PC-9 (cell line): ENCODE data around the gene SLC48A1.

ENCODE experiments used
- EZH2 ChIP-seq: fragments of 200-600 bp; sonication (generic); IDR thresholded peaks from 2 replicates; pipeline ENCODE4 v1.8.0; 2017; ENCODE audit warnings: antibody characterized with exemption, low read depth
- TF ChIP-seq, protein P1 (sequence below): fragments of 200-600 bp; sonication (generic); conservative IDR thresholded peaks from 2 replicates; pipeline ENCODE4 v1.6.1; 2017; ENCODE audit warnings: mixed run types, antibody characterized with exemption, mild to moderate bottlenecking, moderate library complexity

DNA sequence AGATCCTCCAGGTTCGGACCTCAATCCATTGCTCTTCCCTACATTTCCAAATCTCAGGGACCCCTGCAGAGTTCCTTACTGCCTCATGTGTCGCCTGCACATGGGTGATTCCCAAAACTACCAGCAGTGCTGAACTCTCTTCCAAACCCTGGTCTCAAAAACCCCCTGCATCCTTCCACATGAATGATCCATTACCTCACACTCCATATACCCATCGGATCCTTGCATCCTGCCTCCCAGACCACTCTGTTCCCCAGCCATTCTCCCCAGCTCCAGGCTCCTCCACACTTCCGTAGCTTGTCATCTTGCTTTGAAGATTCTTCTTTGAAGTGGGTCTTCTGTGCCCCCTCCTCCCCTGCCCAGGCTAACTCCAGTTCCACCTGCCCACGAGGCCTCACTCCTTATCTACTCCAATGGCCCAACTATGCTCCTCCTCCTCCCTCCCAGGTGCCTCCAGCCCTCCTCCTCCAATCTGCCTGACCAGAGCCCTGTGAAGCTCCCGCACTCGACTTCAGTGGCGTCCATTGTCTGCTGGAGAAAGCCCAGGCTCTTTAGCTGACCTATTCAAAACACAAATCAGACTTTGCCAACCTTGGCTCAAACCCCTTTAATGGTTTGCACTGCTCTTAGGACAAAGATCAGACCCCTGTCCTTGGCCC lies 28.1 kb upstream of the SLC48A1 start:
- TF ChIP-seq EZH2: no peak
- TF ChIP-seq, protein P1, sequence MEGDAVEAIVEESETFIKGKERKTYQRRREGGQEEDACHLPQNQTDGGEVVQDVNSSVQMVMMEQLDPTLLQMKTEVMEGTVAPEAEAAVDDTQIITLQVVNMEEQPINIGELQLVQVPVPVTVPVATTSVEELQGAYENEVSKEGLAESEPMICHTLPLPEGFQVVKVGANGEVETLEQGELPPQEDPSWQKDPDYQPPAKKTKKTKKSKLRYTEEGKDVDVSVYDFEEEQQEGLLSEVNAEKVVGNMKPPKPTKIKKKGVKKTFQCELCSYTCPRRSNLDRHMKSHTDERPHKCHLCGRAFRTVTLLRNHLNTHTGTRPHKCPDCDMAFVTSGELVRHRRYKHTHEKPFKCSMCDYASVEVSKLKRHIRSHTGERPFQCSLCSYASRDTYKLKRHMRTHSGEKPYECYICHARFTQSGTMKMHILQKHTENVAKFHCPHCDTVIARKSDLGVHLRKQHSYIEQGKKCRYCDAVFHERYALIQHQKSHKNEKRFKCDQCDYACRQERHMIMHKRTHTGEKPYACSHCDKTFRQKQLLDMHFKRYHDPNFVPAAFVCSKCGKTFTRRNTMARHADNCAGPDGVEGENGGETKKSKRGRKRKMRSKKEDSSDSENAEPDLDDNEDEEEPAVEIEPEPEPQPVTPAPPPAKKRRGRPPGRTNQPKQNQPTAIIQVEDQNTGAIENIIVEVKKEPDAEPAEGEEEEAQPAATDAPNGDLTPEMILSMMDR: no peak
